Hypothalamus (tissue), 51 donors: ENCODE results near the gene BICRAL.
"Not testable (repeated sequence)": the region's sequence is repeated elsewhere in the genome, so short reads cannot be mapped to it uniquely, and the experiment has no call there.

Experiments used
- DNase-seq, 51 donors: peaks; one replicate each; lab custom pipeline; 2025; lab: John Stamatoyannopoulos, UW

Gene BICRAL

GRCh38 chr6:42781796-42782688 is at the start of gene BICRAL:
Gene BICRAL (plus strand): TSS chr6:42782052. CDS start chr6:42822023, 39,971 bp downstream.
- DNase-seq = peak in 27 of 51 donors; percentile 12 to 91 (median 56)

GRCh38 chr6:42733867-42734481 is 47.9 kb upstream of the BICRAL start:
- not testable (repeated sequence) for DNase-seq

DNA sequence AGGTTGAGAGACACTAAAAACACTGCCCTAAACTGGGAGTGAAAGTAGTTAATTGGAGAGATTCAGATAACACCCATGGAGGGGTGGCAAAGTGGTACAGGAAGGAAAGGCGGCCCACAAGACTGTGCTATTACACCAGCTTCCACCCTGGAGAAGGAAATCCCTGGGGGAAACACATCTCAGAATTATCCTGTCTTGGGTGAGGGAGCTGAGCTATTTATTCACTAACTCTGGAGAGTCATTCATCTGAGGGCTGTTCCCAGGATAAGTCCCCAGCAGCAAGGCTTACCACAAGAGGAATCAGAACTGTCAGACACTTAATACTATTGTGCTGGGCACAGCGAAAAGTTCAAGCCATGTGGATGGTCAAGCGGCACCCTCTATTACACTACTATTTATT is 45.9 kb upstream of the BICRAL start:
- no peak for DNase-seq

DNA sequence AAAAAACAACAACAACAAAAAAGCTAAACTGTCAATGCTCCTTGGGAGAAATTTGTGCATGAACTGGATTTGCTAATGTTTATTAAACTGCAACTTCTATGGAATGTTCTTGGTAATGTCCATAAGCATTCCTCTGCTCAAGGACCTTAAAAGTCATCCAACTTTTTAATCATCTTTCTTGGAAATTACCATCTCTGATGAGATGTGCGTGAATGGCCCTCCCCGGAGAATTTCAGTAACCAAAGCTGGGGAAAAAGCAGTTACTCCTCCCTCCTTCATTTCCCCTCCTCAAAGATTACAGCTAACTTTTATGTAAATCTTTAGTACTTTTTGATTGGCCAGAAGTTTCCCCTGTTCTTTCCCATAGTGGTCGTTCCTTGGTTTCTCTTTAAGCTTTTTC is 41.1 kb upstream of the BICRAL start:
- no peak for DNase-seq

DNA sequence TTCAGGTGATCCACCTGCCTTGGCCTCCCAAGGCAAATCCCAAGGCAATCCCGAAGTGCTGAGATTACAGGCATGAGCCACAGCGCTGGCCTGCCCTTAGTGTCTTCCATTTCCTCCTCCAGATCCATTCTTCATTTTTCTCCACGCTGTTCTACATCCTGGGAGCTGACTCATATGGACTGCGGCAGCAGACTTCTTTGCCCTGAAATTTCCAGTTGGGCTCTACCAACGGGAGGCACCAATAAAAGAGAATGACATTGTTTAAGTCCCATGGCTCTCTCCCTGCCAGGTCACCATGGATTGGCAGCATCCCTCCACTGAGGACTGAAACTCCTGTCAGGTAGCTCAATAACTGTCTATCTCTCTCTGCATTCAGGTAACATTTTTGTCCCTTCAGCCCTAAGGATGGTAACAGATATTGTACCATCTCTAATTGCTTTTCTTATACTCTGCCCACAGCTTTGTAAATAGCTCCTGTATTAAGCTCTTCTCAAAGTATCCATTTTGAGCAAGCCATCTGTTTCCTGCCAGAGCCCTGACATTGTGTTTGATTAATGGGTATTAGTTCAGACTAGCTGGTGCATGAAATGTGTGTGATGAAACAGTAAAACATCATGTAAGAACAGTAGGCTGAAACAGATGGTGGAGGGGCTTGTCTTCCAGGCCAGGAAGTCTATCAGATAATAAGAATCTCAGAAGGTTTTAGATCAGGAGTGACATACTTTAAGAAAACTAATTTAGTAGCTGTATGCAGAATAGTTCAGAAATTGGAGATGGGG is 39.5 kb upstream of the BICRAL start:
- no peak for DNase-seq

- no peak for DNase-seq
Measured at GRCh38 chr6:42744351-42744893, 37.4 kb upstream of the BICRAL start.

- peak in 16 of 51 donors; percentile 8 to 62 (median 40) for DNase-seq
Measured at GRCh38 chr6:42745083-42745639, 36.7 kb upstream of the BICRAL start.

GRCh38 chr6:42745640-42746462 is 36.0 kb upstream of the BICRAL start, which contains the start of gene TBCC:
Gene TBCC (minus strand): TSS chr6:42746103. CDS start chr6:42746073, 30 bp downstream.
- peak; percentile 73 to 99 (median 96) for DNase-seq

DNA sequence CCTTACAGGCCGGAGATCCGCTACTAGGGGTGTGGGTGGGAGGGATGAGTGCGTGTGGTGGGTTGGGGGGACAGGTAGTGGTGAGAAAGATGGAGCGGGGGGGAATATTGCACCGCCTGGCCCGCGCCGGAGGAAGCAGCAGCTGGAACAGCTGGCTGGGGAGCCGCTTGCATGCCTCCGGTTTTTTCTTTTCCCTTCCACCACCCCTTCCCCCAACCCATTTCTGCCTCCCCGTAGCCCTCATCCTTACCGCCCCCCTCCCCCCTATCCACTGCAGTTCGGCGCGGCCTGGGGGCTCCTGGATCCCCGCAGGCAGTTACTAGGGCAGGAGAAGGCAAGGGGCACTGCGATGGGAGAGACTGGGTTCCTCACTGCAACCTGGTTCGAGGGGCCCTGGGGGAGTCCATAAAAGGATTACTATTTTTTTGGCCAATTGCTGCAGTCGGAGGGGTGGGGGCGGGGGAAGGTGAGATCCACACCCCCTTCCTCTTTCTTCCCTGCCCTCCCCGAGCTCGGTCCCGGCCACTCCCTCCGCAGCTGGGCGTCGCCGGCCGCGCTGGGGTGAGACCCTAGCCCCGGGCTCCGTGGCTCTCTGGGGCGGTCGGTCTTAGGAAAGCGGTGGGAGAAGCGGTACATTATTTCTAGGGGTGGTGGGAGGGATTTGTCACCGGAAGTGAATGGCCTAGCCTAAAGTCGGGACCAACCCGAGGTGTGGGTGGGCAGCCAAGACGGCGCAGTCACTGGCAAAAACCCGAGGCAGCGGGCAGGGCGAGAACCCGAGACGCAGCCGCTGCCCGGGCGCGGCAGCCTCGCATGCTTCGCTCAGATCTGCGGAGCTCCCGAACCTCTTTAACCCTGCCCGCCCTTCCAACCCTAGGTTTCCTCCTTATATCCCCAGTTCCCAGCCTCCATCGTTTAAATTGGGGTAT is 35.1 kb upstream of the BICRAL start:
- DNase-seq = peak; percentile 29 to 88 (median 70)

DNA sequence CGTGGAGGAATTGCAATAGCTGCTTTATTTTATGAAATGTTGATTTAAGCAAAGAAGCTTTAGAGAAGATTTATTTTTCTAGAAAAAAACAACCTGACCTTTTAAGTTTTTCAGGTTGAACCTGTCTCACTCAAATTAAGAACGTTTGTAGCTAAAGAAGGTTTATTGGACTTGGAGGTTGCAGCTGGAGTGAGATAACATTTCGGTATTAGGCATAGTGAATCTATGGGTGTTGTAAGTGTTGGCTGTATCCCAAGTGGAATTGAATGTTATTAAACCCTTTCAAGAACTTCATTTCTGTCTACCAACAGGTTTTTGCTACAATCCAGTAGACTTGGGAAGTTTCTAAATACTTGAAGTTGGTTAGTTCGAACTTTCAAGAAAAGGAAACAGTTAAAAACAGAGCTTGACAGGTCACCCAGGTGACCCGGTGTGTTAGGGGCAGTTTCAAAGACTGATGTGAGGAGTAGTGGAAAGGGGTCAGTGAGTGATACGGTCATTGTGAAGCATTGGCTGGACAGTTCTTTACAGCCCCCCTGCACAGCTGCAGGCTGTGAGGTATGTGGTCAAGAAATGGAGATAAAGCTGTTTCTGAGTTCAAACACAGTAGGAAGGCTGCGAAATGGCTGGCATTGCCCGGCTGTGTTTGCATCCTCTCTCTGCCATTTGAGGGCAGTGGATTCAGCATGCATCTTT is 33.5 kb upstream of the BICRAL start:
- DNase-seq = peak in 3 of 51 donors; percentile 3 to 5 (median 4)

DNA sequence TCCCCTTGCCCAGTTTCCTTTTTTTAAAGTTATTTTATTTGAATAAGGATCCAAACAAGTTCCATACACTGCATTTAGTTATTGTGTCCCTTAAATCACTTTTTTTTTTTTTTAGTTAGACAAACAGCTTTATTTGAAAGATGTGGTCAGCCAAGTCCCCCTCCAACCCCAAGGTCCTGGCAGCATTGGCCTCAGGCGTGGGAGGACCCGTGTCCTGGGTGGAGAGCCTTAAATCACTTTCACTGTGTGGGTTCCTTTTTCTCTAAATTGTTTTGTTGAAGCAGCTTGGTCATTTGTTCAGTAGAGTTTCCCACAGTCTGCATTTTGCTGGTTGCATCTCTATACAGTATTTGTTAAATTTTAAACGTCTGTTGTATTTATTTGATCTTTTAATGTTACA is 30.8 kb upstream of the BICRAL start:
- DNase-seq = no peak

DNA sequence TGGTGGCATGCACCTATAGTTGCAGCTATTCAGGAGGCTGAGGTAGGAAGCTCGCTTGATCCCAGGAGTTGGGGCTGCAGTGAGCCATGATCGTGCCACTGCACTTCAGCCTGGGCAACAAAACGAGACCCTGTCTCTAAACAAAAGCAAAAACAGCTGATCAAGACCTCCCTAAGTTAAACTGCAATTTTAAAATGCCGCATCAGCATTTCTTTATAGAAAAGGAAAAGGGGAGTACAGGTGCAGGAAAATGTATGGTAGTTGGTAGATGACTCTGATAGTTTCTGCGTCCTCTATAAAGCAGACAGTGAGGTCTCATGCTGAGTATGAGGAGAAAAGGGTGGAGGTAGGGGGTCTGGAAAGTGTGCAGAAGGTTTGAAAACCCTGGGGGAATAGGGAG is 27.1 kb upstream of the BICRAL start:
- no peak for DNase-seq

GRCh38 chr6:42756722-42757121 is 25.1 kb upstream of the BICRAL start:
- peak in 8 of 51 donors; percentile 2 to 32 (median 14) for DNase-seq

DNA sequence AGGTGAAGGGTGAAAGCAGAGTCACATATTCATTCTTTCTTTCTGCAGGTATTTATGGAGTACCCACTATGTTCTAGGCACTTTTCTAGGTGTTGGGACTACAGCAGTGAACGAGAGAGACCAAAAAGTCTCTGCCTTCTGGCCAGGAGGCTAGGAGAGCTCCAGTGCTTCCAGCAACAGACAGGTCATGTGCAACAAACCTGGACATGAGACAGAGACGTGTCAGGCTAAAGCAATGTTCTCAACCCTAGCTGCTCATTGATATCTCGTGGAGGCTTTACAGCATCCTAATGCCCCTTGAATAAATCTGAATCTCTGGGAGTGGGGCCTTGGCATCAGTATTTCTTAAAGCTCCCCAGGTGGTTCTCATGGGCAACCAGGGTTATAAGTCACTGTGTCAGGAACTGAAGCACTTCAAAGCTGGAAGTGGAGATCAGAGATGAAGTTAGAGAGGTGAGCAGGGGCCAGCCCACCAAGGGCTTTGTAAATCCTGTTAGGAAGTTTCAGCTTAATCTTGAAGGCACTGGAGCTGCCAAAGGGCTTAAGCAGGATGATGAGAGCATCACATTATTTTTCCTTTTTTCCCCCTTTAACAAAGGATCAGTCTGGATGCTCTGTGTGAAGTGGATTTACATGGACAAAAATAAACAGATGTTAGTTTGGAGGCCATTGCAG is 23.0 kb upstream of the BICRAL start:
- no peak for DNase-seq

GRCh38 chr6:42761287-42762067 is 20.4 kb upstream of the BICRAL start:
- DNase-seq = no peak

DNA sequence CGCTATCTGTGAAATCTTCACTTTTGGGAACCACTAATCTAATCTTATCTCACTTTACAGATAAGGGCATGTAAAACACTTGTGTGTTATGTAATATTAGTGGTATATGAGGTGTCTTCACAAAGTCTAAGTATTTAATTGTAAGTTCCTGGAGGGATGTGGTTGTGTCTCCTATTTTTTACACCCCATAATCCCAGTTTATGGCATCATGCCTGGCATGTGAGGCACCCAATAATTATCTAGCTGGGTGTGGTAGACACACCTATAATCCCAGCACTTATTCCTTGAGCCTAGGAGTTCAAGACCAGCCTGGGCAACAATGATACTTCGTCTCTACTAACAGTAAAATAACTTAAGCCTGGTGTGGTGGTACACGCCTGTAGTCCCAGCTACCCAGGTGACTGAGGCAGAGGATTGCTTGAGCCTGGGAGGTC is 19.4 kb upstream of the BICRAL start:
- DNase-seq = no peak
